SW480 (cell line): ENCODE results near the gene MPDZ.

Experiments
- DNase-seq: peaks from one replicate; pipeline ENCODE4 v3.0.0-alpha.2; 2016; ENCODE audit warnings: low spot score

Gene MPDZ

DNA sequence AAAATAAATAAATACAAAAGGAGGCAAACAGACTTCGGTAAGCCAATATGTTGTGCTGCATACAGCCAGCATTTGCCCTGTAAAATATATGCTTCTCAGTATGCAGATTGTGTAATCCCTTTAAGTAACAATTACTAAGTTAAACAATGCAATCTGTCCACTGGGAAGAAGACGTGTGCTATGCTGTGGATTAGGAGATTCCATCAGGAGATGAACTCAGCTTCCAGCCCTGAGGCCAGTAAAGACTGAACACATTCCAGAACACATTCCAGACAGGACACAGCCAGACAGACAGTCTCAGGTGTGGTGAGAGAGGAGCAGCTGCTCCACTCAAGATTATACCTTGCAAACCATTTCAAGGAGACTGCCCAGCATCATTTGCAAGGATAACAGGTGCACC lies 97.8 kb downstream of the MPDZ start:
- no peak for DNase-seq

DNA sequence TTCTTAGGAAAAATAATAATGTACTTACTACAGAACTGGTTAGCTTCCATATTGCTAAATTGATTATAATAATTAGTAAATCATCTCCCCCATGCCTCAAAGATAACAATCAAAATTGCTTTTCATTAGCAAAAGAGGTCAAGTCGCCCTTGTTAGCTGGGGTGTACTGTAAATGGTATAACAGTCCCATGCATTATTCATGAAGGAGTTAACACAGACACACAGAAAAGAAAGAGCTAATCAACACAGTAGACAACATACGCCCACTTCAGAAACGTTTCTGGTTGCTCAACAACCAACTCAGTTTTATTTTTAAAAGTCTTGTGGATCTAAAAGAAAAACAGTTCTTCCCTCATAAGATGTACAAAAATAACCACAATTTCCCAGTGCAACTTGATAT lies 100.2 kb downstream of the MPDZ start:
- DNase-seq = no peak

DNA sequence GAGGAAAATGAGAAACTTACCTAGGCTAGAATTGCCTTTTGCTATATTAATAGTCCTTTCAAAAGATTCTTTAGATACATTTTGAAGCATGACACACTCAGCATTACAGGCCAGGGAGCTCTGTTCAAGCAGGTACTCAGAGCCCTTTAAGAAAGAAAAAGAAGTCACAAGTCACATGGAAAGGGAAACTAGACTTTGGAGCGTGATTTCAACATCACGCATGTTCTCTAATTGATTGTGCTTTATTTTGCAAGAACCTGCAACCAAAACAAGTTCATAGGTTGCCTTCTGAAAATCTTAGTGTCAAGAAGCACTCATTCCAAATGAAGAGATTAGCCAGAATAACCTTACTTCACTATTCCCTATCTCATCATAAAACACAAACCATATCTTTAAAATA lies 103.8 kb downstream of the MPDZ start:
- DNase-seq = no peak

DNA sequence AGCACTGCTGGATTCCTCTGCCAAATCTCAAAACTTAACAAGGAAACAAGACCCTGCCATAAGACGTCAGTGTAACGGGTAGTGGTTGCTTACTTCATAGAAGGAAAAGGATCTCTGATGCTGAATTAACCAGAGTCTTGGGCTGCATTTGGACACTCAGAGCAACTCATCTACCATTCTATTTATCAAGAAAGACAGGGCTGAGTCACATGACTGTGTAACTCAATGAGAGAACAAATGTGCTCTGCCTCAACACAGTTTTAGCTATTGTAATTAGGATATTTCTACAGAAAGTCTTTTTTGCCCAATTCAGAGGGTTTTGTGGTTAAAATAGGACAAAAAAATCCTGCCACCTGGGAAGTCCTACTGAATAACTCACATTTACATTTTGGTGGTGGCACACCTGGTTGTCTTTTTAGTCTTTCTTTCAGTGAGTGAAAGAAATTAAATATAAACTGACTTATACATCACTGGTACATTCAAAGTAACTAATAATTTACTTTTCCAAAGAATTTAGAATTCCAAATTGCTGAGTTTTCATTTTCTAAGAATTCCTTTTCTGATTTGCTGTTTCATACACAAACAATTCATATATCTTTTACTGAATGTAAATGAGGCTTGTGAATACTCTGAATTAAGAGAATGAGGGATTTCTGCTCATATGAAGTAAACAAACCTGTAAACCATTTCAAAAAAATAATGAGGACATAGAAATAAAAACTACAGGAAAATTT lies 104.4 kb downstream of the MPDZ start:
- DNase-seq = no peak

DNA sequence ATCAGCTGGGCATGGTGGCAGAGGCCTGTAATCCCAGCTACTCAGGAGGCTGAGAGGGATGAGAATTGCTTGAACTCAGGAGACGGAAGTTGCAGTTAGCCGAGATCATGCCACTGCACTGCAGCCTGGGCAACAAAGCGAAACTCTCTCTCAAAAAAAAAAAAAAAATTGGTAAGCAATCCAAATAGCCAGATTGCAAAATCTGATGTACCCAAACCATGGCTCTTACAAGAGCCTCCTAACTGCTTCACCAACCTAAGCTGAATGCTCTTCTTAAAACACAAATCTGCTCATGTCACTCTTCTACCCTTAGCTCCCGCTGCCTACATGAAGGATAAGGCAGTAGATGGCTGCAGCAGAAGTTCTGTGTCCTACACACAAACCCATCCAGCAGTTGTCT lies 105.9 kb downstream of the MPDZ start:
- DNase-seq = no peak

DNA sequence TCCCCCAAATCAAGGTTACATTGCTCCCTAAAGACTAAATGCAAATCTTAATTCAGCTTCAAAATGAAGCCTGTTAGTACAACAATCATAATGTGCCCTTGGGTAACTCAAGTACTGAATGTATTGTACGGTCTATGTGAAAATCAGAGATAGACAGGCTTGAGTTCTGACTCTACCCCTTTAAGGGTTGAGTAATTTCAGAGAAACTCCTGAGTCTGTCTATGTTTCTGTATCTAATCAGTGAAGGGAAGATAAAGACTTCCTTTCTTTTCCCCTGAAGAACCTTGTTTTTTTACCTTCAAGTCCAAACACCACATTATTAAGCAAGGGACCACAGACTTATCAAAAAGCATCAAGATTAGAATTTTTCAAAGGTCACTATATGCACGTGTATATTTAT lies 108.2 kb downstream of the MPDZ start:
- no peak for DNase-seq

DNA sequence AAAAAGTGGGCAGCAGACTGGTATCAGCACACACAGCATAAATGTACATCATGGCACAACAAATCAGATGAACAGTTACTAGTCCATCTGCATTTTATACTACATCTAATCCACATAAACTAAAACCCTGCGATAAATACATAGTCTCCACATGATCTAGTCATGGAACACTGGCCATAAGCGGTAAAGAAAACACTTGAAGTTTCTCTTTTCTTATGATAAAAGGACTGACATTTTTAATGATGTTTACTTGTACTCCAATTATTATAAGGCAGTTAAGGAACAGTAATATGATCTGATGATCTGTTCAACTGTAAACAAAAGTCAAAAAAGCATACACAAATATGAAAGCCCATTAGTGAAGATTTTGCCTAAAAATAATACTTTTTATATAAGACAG lies 112.5 kb downstream of the MPDZ start:
- no peak for DNase-seq

DNA sequence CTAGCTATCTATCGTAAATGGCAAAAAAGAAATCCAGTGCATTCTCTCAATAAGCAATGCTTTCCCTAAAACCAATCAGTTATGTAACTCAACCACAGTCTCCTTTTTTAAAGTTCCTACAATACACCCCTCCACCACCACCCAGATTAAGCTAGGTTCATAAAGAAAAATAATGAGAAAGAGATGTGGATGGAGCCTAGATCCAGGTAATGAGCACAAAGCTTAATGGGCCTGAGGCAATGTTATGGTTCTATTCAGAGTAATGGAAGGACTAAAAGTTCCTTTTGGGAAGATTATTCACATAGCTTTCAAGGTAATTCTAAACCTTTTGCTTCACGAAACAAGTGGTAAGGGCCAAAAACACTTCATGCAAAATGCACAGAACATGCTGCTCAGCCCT lies 113.5 kb downstream of the MPDZ start:
- no peak for DNase-seq

DNA sequence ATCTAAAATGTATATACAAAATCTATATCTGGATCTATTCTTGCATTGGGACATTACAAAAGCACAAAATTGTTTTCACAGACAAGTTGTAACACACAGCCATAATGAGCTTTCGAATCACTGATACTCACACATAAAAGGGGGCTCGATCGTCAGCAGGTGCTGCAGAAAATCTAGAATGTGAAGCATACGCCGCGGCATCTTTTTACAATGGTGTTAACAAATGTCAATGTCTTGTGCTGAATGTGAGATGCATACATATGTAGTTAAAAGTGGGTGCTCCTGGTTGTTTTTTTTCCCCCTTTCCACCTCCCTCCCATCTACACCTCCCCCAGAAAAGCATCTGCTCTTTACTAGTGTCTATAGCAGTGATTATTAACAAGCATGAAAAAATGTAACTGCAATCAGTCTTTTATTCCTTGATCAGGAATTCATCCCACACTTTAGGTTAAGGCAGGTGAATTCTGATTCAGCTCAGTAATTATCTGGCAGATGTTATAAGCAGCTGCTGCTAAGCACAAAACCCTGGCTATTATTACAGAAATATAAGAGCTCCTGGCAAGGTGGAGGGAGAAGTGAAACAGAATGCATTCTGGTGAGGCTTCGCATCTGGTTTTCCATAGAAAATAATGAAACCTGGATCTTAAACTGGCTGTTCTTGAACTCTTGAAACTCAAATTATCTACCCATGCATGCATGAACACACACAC lies 114.1 kb downstream of the MPDZ start:
- no peak for DNase-seq

DNA sequence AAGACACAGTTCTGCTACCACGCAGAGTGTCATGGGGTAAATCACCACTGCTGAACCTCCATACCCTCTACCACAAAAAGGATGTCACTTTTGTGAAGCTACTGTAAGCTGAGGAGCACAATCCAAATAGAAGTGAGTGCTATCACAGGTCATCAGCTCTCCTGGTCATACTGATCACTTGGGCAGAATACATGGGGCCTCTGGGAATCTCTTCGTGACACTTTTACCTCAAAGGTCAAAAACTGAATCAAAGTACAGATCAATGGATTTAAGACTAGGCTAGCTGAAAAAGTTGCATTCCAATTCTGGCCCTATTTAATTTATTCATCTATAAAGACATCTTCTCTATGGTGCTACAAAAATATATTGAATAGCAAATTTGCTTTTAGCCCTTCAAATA lies 115.5 kb downstream of the MPDZ start:
- DNase-seq = no peak

DNA sequence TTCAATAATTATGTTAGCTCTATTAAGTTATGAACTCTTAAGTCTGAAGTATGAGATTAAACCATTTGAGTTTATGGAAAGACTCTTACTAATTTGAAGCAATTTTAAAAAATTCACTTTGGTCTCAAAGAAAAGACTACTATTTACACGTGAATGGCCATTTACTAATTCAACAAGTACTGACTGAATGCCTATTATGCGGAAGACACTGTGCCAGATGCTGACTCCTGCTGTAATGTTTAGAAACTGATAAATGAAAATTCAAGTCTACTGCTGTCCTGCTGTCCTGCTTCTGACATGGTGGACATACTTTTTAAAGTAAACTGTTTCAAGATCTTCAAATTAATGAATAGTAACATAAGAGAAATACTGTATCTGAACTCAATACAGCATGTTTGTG lies 116.2 kb downstream of the MPDZ start:
- DNase-seq = no peak

DNA sequence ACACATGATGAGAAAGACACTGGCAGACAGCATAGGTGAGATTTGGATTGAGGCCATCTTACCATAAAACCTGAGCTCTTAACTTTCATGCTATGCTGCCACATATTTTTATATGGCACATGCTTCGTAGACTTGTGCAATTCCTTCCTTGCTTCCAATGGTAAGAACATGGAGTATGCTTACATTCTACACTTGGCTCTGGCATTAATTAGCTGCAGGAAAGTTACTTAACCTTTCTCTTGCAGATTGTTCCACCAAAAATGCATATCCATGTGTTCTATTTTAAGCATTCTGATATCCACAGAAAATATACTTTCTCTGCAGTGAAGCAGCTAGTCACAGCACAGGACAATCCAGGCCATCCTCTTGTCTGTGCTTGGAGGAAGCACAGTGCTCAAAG lies 119.4 kb downstream of the MPDZ start:
- DNase-seq = no peak

DNA sequence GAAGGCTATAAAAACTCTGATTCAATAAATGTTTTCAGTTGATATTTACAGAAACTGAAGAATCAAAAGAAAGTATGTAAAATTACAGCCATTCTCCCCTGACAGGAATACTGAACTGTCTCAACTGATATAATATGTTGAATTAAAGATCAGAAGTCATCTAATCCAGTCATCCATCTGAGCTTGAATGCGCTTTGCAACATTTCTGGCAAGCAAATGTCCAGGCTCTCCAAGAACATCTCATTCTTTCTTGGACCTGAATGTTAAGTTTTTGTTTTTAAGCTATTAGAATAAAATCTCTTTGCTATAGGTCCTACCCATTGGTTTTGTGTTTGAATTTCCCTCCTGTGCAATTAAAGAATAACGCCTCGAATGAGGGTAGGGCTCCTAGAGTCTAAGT lies 120.5 kb downstream of the MPDZ start:
- no peak for DNase-seq

DNA sequence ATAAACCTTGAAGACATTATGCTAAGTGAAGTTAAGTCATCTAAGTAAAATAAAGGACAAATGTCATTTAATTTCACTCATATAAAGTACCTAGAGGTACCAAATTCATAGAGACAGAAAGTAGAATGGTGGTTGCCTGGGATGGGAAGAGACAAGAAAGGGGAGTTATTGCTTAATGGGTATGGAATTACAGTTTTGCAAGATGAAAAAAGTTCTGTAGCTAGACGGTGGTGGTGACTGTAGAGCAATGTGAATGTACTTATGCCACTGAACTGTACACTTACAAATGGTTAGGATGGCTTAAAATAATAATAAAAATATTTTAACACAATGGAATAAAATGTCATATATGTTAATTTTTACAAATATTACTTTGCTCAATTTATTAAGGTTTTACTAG lies 128.0 kb downstream of the MPDZ start:
- no peak for DNase-seq

DNA sequence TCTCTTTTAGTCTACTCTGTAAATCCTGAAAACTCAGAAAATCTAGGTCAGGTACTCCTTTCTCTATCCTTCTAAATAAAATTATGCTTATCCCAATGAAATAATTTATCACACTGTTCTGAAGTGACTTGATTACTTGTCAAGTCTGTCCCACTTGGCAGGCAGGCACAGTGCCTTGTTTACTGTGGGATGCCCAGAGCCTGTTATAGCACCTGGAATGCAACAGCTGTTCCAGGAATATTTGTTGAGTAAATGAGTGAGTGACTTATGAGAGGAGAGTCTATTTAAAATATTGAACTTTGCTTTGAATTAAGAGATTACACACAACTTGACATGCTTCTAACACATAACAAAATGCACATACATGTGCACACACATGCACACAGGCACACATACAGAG lies 130.0 kb downstream of the MPDZ start:
- no peak for DNase-seq

DNA sequence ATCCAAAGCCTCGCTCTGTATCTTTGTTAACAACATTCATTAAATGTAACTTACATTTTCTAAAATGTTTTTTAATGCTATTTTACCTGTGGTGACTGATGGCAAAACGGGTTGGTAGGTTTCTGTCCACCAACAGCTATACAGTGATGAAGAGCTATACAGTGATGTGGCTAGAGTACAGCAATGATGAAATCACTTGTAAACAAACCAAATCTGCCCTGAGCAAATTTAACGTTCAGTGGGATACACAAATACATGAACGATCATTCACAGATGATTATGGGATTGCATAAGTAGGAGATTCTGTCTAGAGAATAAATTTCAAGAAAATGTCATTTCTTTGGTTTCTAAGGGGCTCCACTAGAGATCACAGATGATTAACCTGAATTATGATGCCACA lies 132.7 kb downstream of the MPDZ start:
- DNase-seq = no peak

DNA sequence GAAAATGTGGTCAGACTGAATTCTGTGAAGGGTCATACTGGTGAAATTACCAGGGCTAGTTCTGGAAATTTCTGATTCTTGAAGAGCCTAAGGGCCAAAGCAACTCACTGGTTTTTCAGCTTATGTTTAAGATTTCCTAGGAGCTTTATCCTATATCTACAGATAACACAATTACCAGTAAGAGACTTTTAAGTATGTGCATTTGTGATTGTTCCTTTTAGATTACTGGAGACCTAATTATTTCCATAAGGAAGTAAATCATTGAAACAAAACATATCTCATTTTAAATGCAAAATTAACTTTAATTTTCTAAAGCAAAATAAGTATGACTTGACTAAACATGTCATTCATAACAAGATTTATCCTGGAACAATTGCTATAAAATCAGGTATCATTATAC lies 134.2 kb downstream of the MPDZ start:
- no peak for DNase-seq

DNA sequence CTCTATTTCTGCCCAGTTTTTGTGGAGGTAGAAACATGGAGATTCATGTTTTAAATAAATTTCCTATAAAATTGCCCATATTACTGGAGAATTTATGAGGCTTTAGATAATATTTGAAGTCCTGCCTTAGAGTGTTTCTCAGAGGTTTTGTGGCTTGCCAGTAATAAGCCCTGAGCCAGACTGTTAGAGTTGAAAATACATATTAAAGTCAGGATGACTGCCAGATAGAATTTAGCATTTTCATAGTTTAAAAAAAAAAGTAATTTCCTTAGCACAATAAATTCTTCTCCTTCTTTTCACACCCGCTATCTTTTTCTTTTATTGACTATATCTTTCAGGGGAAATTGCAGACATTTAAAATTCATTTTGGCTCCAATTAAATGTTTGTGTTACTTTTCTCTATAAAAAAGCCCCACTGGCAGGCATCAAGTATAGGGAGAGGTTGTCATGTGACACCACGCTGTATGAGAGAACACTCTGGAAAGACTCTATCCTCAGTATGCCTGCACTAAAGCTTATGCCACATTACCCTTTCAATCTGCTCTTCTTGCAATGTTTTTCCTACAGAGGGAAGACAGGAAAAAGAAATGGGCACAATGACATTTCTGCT lies 135.2 kb downstream of the MPDZ start:
- no peak for DNase-seq

DNA sequence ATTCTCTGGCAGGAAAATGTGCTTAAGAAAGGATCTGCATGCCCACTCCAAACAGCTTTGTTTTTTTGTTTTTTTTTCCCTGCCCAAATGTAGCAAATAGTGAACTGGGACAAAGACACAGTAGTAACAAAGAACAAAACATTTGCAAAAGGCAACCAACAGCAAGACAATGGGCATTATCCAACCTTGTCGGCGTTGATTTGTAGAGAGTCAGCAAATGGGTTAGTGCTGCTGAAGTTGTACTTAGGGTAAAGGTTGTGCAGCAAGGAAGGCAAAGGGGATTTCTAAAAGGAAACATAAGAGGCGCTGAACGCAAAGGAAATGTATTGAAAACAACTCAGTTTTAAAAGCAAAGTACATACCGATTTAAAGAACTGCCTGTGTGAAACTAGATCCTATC lies 136.2 kb downstream of the MPDZ start:
- DNase-seq = no peak

DNA sequence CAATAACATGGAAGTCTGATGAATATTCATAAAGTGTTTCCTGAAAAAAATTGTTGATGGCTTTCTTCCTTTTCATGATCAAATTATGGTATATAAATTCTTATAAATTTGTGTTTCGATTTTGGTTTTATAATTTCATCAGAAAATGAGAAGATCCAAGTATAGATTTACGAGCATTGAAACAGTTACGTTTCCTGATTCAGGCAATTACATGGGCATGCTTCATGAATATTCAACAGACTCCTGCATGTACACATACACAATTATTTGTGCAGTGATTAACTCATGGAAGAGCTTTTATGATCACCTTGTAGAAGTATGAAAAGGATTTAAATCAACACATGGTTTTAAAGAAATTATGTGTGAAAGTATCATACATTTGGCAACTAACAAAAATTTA lies 136.7 kb downstream of the MPDZ start:
- no peak for DNase-seq

DNA sequence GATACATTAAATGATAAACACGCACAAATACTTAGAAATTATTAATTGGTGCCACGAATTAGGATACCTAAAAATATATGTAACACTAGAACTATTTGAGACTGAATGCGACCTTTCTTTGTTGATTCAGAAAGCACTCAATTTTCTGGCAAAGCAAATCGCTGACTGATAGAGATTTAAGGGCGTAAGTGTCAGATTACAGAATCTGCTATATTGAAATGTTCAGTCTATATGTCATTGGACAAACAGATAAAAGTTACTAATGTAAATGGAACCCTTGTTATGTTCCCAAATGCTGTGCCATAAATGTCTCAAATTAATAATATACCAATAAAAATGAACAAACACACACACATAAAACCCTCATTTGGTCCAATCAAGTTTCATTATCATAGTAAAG lies 137.9 kb downstream of the MPDZ start:
- no peak for DNase-seq

DNA sequence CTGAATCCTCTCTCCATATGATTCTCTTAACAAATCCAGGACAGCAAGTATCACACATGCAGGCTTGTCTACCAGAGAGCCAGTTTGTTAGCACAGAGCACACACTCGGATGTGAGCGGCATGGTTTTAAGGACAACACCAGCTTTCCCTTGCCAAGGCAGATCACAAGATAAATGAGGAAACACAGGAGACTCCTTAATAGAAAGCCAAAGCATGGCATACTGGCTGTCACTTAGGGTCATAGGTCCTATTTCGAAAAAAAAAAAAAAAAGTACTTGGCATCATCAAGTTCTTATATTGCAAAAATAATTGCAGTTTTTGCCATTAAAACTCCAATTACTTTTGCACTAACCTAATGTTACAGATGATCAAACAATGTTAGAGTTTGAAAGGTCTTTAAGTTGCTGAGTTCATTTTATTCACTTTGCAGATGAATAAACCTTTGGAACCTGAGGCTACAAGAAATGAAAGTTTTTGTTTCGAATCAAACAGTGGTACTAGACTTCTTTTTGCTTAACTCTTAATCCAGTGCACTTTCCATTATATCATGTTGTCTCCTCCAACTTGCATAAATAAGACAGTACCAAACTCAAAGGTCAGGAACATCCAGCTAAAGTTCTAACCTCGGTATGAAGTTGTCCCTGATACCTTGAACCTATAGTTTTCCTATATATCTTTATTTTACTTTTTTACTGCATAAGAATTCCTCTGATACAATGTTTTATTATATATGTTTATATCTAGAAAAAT lies 138.5 kb downstream of the MPDZ start:
- DNase-seq = no peak

DNA sequence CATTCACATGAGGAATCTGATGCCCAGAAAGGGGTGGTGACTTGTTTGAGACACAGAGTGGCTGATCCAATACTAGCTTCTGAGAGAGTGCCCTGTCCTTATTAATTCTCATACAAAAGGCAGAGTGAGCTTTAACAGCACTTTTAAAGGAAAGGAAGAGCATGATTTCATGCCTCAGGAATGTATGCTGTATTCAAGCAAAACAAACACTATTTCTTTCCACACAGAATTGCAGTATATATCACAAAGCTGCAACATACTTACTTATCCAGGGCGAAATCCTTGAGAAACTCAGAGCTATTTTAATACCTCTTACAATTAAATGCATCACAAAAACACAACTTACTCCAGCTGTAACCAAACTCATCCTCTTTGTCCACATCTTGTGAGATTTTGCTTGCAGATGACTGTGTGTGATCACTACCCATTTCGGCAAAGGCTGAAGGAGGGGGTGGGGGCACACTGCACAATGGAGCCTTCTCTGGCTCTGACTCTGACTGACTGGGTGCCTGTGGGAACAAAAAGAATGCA lies 139.8 kb downstream of the MPDZ start:
- DNase-seq = peak; percentile 1
